H9 (cell line): ENCODE measurements around the gene CCDC30. TPM values are rescaled to one million over a fixed set of nuclear protein-coding genes. Genes with fewer than 3 reads are reported as not detected.

Experiments used
- DNase-seq: peaks from one replicate; pipeline ENCODE4 v3.0.0-alpha.2; 2017
- H2AFZ ChIP-seq: one replicate; pipeline ENCODE4 v1.6.1; 2013; ENCODE audit warnings: mild to moderate bottlenecking, low read length, control low read depth, moderate library complexity
- H2AK5ac ChIP-seq: 2 replicates; pipeline ENCODE4 v1.6.1; 2013; ENCODE audit warnings: low read length, control low read depth, mixed read lengths; ENCODE audit not compliant: insufficient read length
- H2BK120ac ChIP-seq: one replicate; pipeline ENCODE4 v1.6.1; 2013; ENCODE audit warnings: low read depth, mild to moderate bottlenecking, low read length, control low read depth, inconsistent platforms; ENCODE audit not compliant: poor library complexity, severe bottlenecking
- H2BK12ac ChIP-seq: 2 replicates; pipeline ENCODE4 v1.6.1; 2013; ENCODE audit warnings: low read length, control low read depth, mixed read lengths, low read depth; ENCODE audit not compliant: insufficient read length
- H2BK15ac ChIP-seq: 2 replicates; pipeline ENCODE4 v1.6.1; 2013; ENCODE audit warnings: low read depth, low read length, control low read depth
- H2BK20ac ChIP-seq: one replicate; pipeline ENCODE4 v1.6.1; 2013; ENCODE audit warnings: low read depth, mild to moderate bottlenecking, low read length, control low read depth, inconsistent platforms; ENCODE audit not compliant: poor library complexity, severe bottlenecking
- H2BK5ac ChIP-seq: 2 replicates; pipeline ENCODE4 v1.6.1; 2013; ENCODE audit warnings: low read length, control low read depth, mixed read lengths; ENCODE audit not compliant: insufficient read length
- H3K14ac ChIP-seq: 2 replicates; pipeline ENCODE4 v1.6.1; 2013; ENCODE audit warnings: low read length, control low read depth; ENCODE audit not compliant: insufficient read depth
- H3K18ac ChIP-seq: 2 replicates; pipeline ENCODE4 v1.6.1; 2013; ENCODE audit warnings: low read depth, mild to moderate bottlenecking, mixed read lengths, low read length, control low read depth; ENCODE audit not compliant: insufficient read length
- H3K23ac ChIP-seq: 2 replicates; pipeline ENCODE4 v1.6.1; 2013; ENCODE audit warnings: low read length, control low read depth, mixed read lengths, low read depth; ENCODE audit not compliant: insufficient read length
- H3K23me2 ChIP-seq: 2 replicates; pipeline ENCODE4 v1.6.1; 2013; ENCODE audit warnings: low read depth, mild to moderate bottlenecking, mixed read lengths, low read length, control low read depth; ENCODE audit not compliant: insufficient read length, poor library complexity, severe bottlenecking
- H3K27ac ChIP-seq: 2 replicates; pipeline ENCODE4 v1.5.1; 2013; ENCODE audit warnings: low read length, control low read depth, mixed read lengths, low read depth; ENCODE audit not compliant: insufficient read length
- H3K27me3 ChIP-seq: 2 replicates; pipeline ENCODE4 v1.6.1; 2013; ENCODE audit warnings: low read length, control low read depth, inconsistent platforms; ENCODE audit not compliant: insufficient read depth
- H3K4ac ChIP-seq: 2 replicates; pipeline ENCODE4 v1.6.1; 2013; ENCODE audit warnings: low read depth, mild to moderate bottlenecking, control low read depth, inconsistent platforms, low read length, moderate library complexity
- H3K4me1 ChIP-seq: 2 replicates; pipeline ENCODE4 v1.6.1; 2013; ENCODE audit warnings: low read length, control low read depth, inconsistent platforms; ENCODE audit not compliant: insufficient read depth
- H3K4me2 ChIP-seq: 2 replicates; pipeline ENCODE4 v1.6.1; 2013; ENCODE audit warnings: low read length, control low read depth, mixed read lengths; ENCODE audit not compliant: insufficient read length, insufficient read depth
- H3K56ac ChIP-seq: 2 replicates; pipeline ENCODE4 v1.6.1; 2013; ENCODE audit warnings: low read depth, mild to moderate bottlenecking, mixed read lengths, low read length, control low read depth; ENCODE audit not compliant: insufficient read length
- H3K79me1 ChIP-seq: 2 replicates; pipeline ENCODE4 v1.6.1; 2013; ENCODE audit warnings: low read depth, mild to moderate bottlenecking, moderate library complexity, low read length, control low read depth, inconsistent platforms; ENCODE audit not compliant: insufficient read depth, poor library complexity, severe bottlenecking
- H3K79me2 ChIP-seq: 2 replicates; pipeline ENCODE4 v1.6.1; 2013; ENCODE audit warnings: low read length, control low read depth, inconsistent platforms; ENCODE audit not compliant: insufficient read depth
- H3K9ac ChIP-seq: 2 replicates; pipeline ENCODE4 v1.6.1; 2013; ENCODE audit warnings: low read length, control low read depth, mixed read lengths; ENCODE audit not compliant: insufficient read length; ENCODE audit errors: extremely low read depth
- H3K9me3 ChIP-seq: one replicate; pipeline ENCODE4 v1.6.1; 2013; ENCODE audit warnings: low read depth, low read length, inconsistent platforms; ENCODE audit not compliant: control insufficient read depth
- H3T11ph ChIP-seq: one replicate; pipeline ENCODE4 v1.6.1; 2013; ENCODE audit warnings: mild to moderate bottlenecking, low read length, control low read depth, inconsistent platforms
- H4K20me1 ChIP-seq: one replicate; pipeline ENCODE4 v1.6.1; 2013; ENCODE audit not compliant: control insufficient read depth, insufficient read length, insufficient read depth
- H4K5ac ChIP-seq: 2 replicates; pipeline ENCODE4 v1.6.1; 2013; ENCODE audit warnings: low read depth, mild to moderate bottlenecking, mixed read lengths, low read length, control low read depth; ENCODE audit not compliant: insufficient read length
- H4K8ac ChIP-seq: replicated peaks from 2 replicates; pipeline ENCODE4 v1.6.1; 2013; ENCODE audit warnings: low read length, control low read depth, mixed read lengths, low read depth; ENCODE audit not compliant: insufficient read length
- H4K91ac ChIP-seq: 2 replicates; pipeline ENCODE4 v1.6.1; 2013; ENCODE audit warnings: low read depth, mild to moderate bottlenecking, moderate library complexity, mixed read lengths, low read length, control low read depth; ENCODE audit not compliant: insufficient read length
- H3K27ac Mint-ChIP-seq, 3 experiments: 2 replicates in 2 of 3; 3 replicates in 1 of 3; pipeline ENCODE4 v1.8.0; 2020 to 2021; ENCODE audit warnings: mixed read lengths in 3 of 3, mild to moderate bottlenecking in 1 of 3, moderate library complexity in 1 of 3
- H3K27me3 Mint-ChIP-seq: 2 replicates; pipeline ENCODE4 v1.8.0; 2021; ENCODE audit warnings: low read depth, mild to moderate bottlenecking, moderate library complexity, mixed read lengths
- H3K36me3 Mint-ChIP-seq, 3 experiments: 2 replicates in 2 of 3; 3 replicates in 1 of 3; pipeline ENCODE4 v1.8.0; 2020 to 2021; ENCODE audit warnings: low read depth in 3 of 3, mixed read lengths in 3 of 3; ENCODE audit not compliant: insufficient read depth in 1 of 3
- H3K4me1 Mint-ChIP-seq, 2 experiments: 2 replicates each; pipeline ENCODE4 v1.8.0; 2020; ENCODE audit warnings: mixed read lengths in 2 of 2
- H3K4me3 Mint-ChIP-seq, 2 experiments: 2 replicates in 1 of 2; 3 replicates in 1 of 2; pipeline ENCODE4 v1.8.0; 2020 to 2021; ENCODE audit warnings: mild to moderate bottlenecking in 2 of 2, mixed read lengths in 2 of 2, moderate library complexity in 1 of 2
- H3K9me3 Mint-ChIP-seq, 2 experiments: 2 replicates in 1 of 2; 3 replicates in 1 of 2; pipeline ENCODE4 v1.8.0; 2020; ENCODE audit warnings: mild to moderate bottlenecking in 2 of 2, mixed read lengths in 2 of 2, moderate library complexity in 1 of 2
- WGBS: extraction: QIAGEN DNeasy Blood & Tissue Kit; methylation state at CpG from one replicate; pipeline ENCODE4 v1.1.7; 2013; ENCODE audit warnings: missing lambda C conversion rate, low lambda C conversion rate, mixed read lengths; ENCODE audit not compliant: insufficient read length; ENCODE audit errors: extremely low coverage; 5-methylcytosine and 5-hydroxymethylcytosine counted together
- total RNA-seq: library from RNA; stranded (reverse); gene quantifications from 2 replicates; pipeline ENCODE4 v1.2.1, GENCODE V29; 2021
- TF ChIP-seq, protein P1 (sequence below): fragments of 200-600 bp; sonication (generic); conservative IDR thresholded peaks from 3 replicates; pipeline ENCODE4 v1.8.0; 2021; ENCODE audit warnings: antibody characterized with exemption, mild to moderate bottlenecking

CCDC30 gene
- total RNA-seq, 1 experiment from 2014 or later, result 1.8 TPM

DNA sequence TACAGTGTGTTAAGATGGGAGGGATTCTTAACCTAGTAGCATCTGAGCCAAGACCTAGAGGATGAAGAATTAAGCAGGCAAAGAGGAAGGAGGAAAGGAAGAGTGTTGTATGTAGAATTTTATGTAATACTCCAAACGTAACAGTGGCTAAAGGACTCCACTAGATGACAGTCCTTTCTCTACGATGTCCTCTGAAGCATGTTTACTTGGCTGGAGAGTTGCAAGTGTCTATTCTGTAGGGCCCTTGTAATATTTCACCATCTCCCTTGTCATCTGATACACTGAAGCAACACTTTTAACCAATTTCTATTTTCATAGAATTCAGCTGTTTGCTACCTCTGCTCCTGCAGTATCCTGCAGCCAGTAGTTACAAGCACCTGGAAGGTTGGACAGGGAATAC is 217.0 kb downstream of the CCDC30 start:
- Histone ChIP-seq H3K79me1 (no peaks in the 10 kb centered on the region), H4K5ac (no peak overlapping the region), H2AK5ac (no peak overlapping the region), H3K23me2 (peaks cover 15% of the 10 kb centered on the region), H3K56ac (no peak overlapping the region), H3K9ac (no peak overlapping the region), H2BK20ac (no peak overlapping the region), H2BK5ac (no peak overlapping the region), H3K27ac (no peak overlapping the region), H2BK120ac (no peak overlapping the region), H3K23ac (no peak overlapping the region), H3K4me2 (no peak overlapping the region), H2BK15ac (no peak overlapping the region), H4K8ac (no peak overlapping the region), H3K27me3 (no peaks in the 10 kb centered on the region), H2BK12ac (no peak overlapping the region), H4K20me1 (no peaks in the 10 kb centered on the region), H2AFZ (no peak overlapping the region), H3K14ac (no peak overlapping the region), H3K18ac (no peak overlapping the region), H3K4me1 (peaks cover 2% of the 10 kb centered on the region), H3K4ac (no peak overlapping the region), H3K9me3 (no peaks in the 10 kb centered on the region), H3T11ph (no peak overlapping the region), H3K79me2 (peaks cover 22% of the 10 kb centered on the region), H4K91ac (no peak overlapping the region)
- WGBS, result no CpG with 5 or more reads among the region's 2 CpGs
- no peak overlapping the region for H3K27ac Mint-ChIP-seq
- H3K27me3 Mint-ChIP-seq, result no peaks in the 10 kb centered on the region
- peaks cover 29 to 31% of the 10 kb centered on the region in 2 experiments for H3K4me1 Mint-ChIP-seq
- peak overlapping the region; percentile 93 to 97; a peak in 3 of 5 replicates for H3K4me3 Mint-ChIP-seq
- TF ChIP-seq, protein P1, sequence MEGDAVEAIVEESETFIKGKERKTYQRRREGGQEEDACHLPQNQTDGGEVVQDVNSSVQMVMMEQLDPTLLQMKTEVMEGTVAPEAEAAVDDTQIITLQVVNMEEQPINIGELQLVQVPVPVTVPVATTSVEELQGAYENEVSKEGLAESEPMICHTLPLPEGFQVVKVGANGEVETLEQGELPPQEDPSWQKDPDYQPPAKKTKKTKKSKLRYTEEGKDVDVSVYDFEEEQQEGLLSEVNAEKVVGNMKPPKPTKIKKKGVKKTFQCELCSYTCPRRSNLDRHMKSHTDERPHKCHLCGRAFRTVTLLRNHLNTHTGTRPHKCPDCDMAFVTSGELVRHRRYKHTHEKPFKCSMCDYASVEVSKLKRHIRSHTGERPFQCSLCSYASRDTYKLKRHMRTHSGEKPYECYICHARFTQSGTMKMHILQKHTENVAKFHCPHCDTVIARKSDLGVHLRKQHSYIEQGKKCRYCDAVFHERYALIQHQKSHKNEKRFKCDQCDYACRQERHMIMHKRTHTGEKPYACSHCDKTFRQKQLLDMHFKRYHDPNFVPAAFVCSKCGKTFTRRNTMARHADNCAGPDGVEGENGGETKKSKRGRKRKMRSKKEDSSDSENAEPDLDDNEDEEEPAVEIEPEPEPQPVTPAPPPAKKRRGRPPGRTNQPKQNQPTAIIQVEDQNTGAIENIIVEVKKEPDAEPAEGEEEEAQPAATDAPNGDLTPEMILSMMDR, result no peak
- no peaks in the 10 kb centered on the region for H3K9me3 Mint-ChIP-seq
- peaks cover 26 to 35% (median 30%) of the 10 kb centered on the region in 3 experiments for H3K36me3 Mint-ChIP-seq
- no peak for DNase-seq
